WTC11 (cell line): ENCODE results near the gene SPATS2.
A peak's percentile ranks its signal among the peaks of the same experiment; 100 is the strongest.

Experiments
- CREB1 ChIP-seq: sonication (generic); formaldehyde crosslinking; IDR thresholded peaks from 2 replicates; pipeline ENCODE4 v1.8.0; 2023; ENCODE audit warnings: mild to moderate bottlenecking, missing genetic modification reagents
- FOXK1 ChIP-seq: sonication (generic); formaldehyde crosslinking; IDR thresholded peaks from 2 replicates; pipeline ENCODE4 v1.8.0; 2022; ENCODE audit warnings: mild to moderate bottlenecking, moderate library complexity, missing genetic modification reagents
- NFYB ChIP-seq: sonication (generic); formaldehyde crosslinking; conservative IDR thresholded peaks from 2 replicates; pipeline ENCODE4 v1.8.0; 2022; ENCODE audit warnings: low read depth, missing genetic modification reagents
- TEAD4 ChIP-seq: sonication (generic); formaldehyde crosslinking; IDR thresholded peaks from 2 replicates; pipeline ENCODE4 v1.8.0; 2022; ENCODE audit warnings: mild to moderate bottlenecking, missing genetic modification reagents
- TF ChIP-seq, protein P1 (sequence below): fragments of 200-600 bp; IDR thresholded peaks from 2 replicates; pipeline ENCODE4 v1.8.0; 2022; ENCODE audit warnings: antibody characterized with exemption
- TF ChIP-seq, protein P2 (sequence below): sonication (generic); formaldehyde crosslinking; IDR thresholded peaks from 2 replicates; pipeline ENCODE4 v1.8.1; 2022; ENCODE audit warnings: low read depth, missing genetic modification reagents, borderline replicate concordance
- TF ChIP-seq, protein P3 (sequence below): sonication (generic); formaldehyde crosslinking; IDR thresholded peaks from 2 replicates; pipeline ENCODE4 v1.8.0; 2022; ENCODE audit warnings: missing genetic modification reagents

DNA sequence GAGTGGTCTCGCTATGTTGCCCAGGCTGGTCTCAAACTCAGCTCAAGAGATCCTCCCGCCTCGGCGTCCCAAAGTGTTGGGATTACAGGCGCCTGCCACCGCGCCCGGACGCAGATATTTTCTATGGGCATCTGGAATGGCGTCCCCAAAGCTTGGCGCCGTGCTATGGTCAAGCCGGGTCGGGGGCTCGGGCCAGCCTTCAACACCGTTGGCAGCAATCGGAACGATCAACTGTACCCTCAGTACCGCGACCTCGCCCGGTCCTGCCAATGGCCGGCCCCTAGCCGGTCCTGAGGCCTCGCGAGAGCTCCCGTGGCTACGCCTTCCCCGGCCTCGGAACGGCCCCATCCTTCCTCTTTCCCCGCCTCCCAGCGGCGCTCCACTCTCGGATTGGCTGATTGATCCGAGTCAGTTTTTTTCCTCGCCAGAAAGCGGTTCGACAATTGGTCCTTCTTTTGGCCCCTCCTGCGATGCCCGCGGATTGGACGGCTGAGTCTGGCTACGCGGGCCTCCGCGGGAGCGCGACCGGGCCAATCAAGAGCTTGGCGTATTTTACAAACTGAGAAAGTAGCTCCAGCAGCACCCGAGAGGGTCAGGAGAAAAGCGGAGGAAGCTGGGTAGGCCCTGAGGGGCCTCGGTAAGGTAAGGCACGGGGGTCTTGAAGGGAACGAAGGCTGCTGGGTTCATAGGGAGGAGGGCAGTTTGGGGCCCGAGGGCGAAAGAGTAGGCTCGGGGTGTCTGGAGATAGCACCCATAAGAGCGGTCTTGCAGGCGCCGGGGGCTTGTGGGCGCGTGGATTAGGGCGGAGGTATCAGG, 44.3 kb upstream of the SPATS2 start, which contains the start of gene TROAP:
- TF ChIP-seq, protein P1, sequence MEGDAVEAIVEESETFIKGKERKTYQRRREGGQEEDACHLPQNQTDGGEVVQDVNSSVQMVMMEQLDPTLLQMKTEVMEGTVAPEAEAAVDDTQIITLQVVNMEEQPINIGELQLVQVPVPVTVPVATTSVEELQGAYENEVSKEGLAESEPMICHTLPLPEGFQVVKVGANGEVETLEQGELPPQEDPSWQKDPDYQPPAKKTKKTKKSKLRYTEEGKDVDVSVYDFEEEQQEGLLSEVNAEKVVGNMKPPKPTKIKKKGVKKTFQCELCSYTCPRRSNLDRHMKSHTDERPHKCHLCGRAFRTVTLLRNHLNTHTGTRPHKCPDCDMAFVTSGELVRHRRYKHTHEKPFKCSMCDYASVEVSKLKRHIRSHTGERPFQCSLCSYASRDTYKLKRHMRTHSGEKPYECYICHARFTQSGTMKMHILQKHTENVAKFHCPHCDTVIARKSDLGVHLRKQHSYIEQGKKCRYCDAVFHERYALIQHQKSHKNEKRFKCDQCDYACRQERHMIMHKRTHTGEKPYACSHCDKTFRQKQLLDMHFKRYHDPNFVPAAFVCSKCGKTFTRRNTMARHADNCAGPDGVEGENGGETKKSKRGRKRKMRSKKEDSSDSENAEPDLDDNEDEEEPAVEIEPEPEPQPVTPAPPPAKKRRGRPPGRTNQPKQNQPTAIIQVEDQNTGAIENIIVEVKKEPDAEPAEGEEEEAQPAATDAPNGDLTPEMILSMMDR: no peak
- TF ChIP-seq, protein P2, sequence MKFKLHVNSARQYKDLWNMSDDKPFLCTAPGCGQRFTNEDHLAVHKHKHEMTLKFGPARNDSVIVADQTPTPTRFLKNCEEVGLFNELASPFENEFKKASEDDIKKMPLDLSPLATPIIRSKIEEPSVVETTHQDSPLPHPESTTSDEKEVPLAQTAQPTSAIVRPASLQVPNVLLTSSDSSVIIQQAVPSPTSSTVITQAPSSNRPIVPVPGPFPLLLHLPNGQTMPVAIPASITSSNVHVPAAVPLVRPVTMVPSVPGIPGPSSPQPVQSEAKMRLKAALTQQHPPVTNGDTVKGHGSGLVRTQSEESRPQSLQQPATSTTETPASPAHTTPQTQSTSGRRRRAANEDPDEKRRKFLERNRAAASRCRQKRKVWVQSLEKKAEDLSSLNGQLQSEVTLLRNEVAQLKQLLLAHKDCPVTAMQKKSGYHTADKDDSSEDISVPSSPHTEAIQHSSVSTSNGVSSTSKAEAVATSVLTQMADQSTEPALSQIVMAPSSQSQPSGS (CRISPR knock-in tag): no peak
- TF ChIP-seq CREB1 (no peak), TEAD4 (CRISPR knock-in tag) (no peak), NFYB (CRISPR knock-in tag) (peak; percentile 90), FOXK1 (CRISPR knock-in tag) (no peak; the same call in 1 of the 2 replicates)
- TF ChIP-seq, protein P3, sequence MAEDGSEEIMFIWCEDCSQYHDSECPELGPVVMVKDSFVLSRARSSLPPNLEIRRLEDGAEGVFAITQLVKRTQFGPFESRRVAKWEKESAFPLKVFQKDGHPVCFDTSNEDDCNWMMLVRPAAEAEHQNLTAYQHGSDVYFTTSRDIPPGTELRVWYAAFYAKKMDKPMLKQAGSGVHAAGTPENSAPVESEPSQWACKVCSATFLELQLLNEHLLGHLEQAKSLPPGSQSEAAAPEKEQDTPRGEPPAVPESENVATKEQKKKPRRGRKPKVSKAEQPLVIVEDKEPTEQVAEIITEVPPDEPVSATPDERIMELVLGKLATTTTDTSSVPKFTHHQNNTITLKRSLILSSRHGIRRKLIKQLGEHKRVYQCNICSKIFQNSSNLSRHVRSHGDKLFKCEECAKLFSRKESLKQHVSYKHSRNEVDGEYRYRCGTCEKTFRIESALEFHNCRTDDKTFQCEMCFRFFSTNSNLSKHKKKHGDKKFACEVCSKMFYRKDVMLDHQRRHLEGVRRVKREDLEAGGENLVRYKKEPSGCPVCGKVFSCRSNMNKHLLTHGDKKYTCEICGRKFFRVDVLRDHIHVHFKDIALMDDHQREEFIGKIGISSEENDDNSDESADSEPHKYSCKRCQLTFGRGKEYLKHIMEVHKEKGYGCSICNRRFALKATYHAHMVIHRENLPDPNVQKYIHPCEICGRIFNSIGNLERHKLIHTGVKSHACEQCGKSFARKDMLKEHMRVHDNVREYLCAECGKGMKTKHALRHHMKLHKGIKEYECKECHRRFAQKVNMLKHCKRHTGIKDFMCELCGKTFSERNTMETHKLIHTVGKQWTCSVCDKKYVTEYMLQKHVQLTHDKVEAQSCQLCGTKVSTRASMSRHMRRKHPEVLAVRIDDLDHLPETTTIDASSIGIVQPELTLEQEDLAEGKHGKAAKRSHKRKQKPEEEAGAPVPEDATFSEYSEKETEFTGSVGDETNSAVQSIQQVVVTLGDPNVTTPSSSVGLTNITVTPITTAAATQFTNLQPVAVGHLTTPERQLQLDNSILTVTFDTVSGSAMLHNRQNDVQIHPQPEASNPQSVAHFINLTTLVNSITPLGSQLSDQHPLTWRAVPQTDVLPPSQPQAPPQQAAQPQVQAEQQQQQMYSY (CRISPR knock-in tag): no peak
